Calu3 (cell line): ENCODE measurements around the gene SERBP1. TPM values are rescaled to one million over a fixed set of nuclear protein-coding genes. Genes with fewer than 3 reads are reported as not detected.

Source experiments
- Bru-seq: library from RNA; stranded (reverse); fragments of 400-500 nt; gene quantifications from one replicate; lab custom pipeline; 2021; lab: Mats Ljungman, UMichigan
- BruChase-seq, 2 experiments: library from RNA; stranded (reverse); fragments of 400-500 nt; gene quantifications; one replicate each; lab custom pipeline; 2021; lab: Mats Ljungman, UMichigan
- BruUV-seq: library from RNA; stranded (reverse); fragments of 400-500 nt; replicated peaks from 2 replicates; lab custom pipeline; 2021; lab: Mats Ljungman, UMichigan
- CTCF ChIA-PET: fragments of 300-600 bp; sonication (Branson Sonifier 250); formaldehyde crosslinking; loops from one replicate; lab custom pipeline; 2022; ENCODE audit warnings: antibody characterized with exemption; lab: Charles Lee
- DNase-seq: peaks from one replicate; pipeline ENCODE4 v3.0.0; 2022
- H3K27ac Mint-ChIP-seq: one replicate; pipeline ENCODE4 v1.8.0; 2022; ENCODE audit warnings: mixed read lengths; ENCODE audit not compliant: unreplicated experiment
- H3K27me3 Mint-ChIP-seq: one replicate; pipeline ENCODE4 v1.8.0; 2022; ENCODE audit warnings: mixed read lengths; ENCODE audit not compliant: unreplicated experiment
- H3K36me3 Mint-ChIP-seq: one replicate; pipeline ENCODE4 v1.8.0; 2022; ENCODE audit warnings: mild to moderate bottlenecking, moderate library complexity, mixed read lengths; ENCODE audit not compliant: insufficient read depth, unreplicated experiment
- H3K4me1 Mint-ChIP-seq: one replicate; pipeline ENCODE4 v1.8.0; 2022; ENCODE audit warnings: mild to moderate bottlenecking, low read depth, mixed read lengths; ENCODE audit not compliant: unreplicated experiment
- H3K4me3 Mint-ChIP-seq: one replicate; pipeline ENCODE4 v1.8.0; 2022; ENCODE audit warnings: mild to moderate bottlenecking, low read depth, moderate library complexity, mixed read lengths; ENCODE audit not compliant: unreplicated experiment
- H3K9me3 Mint-ChIP-seq: one replicate; pipeline ENCODE4 v1.8.0; 2022; ENCODE audit warnings: low read depth, mixed read lengths; ENCODE audit not compliant: unreplicated experiment
- CTCF ChIP-seq: fragments of 200-600 bp; IDR thresholded peaks from one replicate; pipeline ENCODE4 v1.8.0; 2022; ENCODE audit warnings: antibody characterized with exemption; ENCODE audit not compliant: unreplicated experiment
- intact Hi-C: fragments of 100-400 bp; cut with micrococcal nuclease; formaldehyde crosslinking; loops from one replicate; pipeline ENCODE4 v1.10.0; 2022; ENCODE audit not compliant: unreplicated experiment
- long read RNA-seq: library from polyadenylated mRNA; stranded (forward); transcript quantifications from one replicate; pipeline ENCODE4 v2.0.0, GENCODE V29; 2022
- total RNA-seq: library from RNA; stranded (reverse); gene quantifications from 2 replicates; pipeline ENCODE4 v1.2.3, GENCODE V29; 2022

SERBP1 gene
- total RNA-seq (216 and 226 TPM in 2 replicates), Bru-seq, nascent RNA (percentile 99 among the genes with signal in this experiment), BruChase-seq, experiment 1, labeled RNA remaining after a 6-hour chase (percentile 99 among the genes with signal in this experiment), BruChase-seq, experiment 2, labeled RNA remaining after a 2-hour chase (percentile 98 among the genes with signal in this experiment)
- long read RNA-seq, full-length matches to known transcripts = 252 of 283 reads
- long read RNA-seq, partial matches to known transcripts = 17 of 283 reads
- long read RNA-seq, other reads (novel, unspliced or antisense) = 14 of 283 reads

- Mint-ChIP-seq H3K4me1 (peaks cover 20% of the 10 kb centered on the region), H3K4me3 (peak within 1 kb of the TSS; percentile 98), H3K9me3 (no peaks in the 10 kb centered on the region), H3K27ac (peak within 1 kb of the TSS; percentile 96), H3K27me3 (no peaks in the 10 kb centered on the region), H3K36me3 (peaks cover 57% of the 10 kb centered on the region)
- BruUV-seq = no TSS peak
- CTCF ChIA-PET = interaction anchor here (2.8 kb wide), 1 partner anchor 70 kb away, joined by 8 read pairs; no protein-coding TSS in a partner anchor
- intact Hi-C loops = loop anchor here (10.0 kb wide), 1 partner anchor 496 kb away; no protein-coding TSS in a partner anchor
- TF ChIP-seq CTCF = no peak
- peak; percentile 95 for DNase-seq
Observed at GRCh38 chr1:67430358-67431155, at the start of gene SERBP1. Gene SERBP1, minus strand, starts transcription at chr1:67430402. Its CDS starts 102 bp downstream, at chr1:67430300.

GRCh38 chr1:67479146-67479891 lies 49.1 kb upstream of the SERBP1 start:
- Mint-ChIP-seq H3K27ac (no peak overlapping the region), H3K9me3 (no peaks in the 10 kb centered on the region), H3K27me3 (no peaks in the 10 kb centered on the region), H3K36me3 (no peaks in the 10 kb centered on the region), H3K4me1 (no peaks in the 10 kb centered on the region), H3K4me3 (no peak overlapping the region)
- CTCF ChIA-PET = interaction anchor here (0.6 kb wide), 1 partner anchor 315 kb away, joined by 3 read pairs; no protein-coding TSS in a partner anchor
- intact Hi-C loops = no loop called here
- TF ChIP-seq CTCF = no peak
- BruUV-seq = no TSS peak
- peak; percentile 12 for DNase-seq

GRCh38 chr1:67476906-67477305 lies 46.7 kb upstream of the SERBP1 start:
- CTCF ChIA-PET = interaction anchor here (0.6 kb wide), 1 partner anchor 19 kb away, joined by 4 read pairs; no protein-coding TSS in a partner anchor
- intact Hi-C loops = no loop called here
- no peak overlapping the region for H3K27ac Mint-ChIP-seq
- no peaks in the 10 kb centered on the region for H3K4me1 Mint-ChIP-seq
- no peak for DNase-seq
- no peak for TF ChIP-seq CTCF
- BruUV-seq = no TSS peak
- H3K27me3 Mint-ChIP-seq = no peaks in the 10 kb centered on the region
- no peaks in the 10 kb centered on the region for H3K9me3 Mint-ChIP-seq
- no peak overlapping the region for H3K4me3 Mint-ChIP-seq
- H3K36me3 Mint-ChIP-seq = no peaks in the 10 kb centered on the region

GRCh38 chr1:67476006-67476482 lies 45.8 kb upstream of the SERBP1 start:
- no peak for TF ChIP-seq CTCF
- Mint-ChIP-seq H3K36me3 (no peaks in the 10 kb centered on the region), H3K4me1 (no peaks in the 10 kb centered on the region), H3K4me3 (no peak overlapping the region), H3K27ac (no peak overlapping the region), H3K27me3 (no peaks in the 10 kb centered on the region), H3K9me3 (no peaks in the 10 kb centered on the region)
- intact Hi-C loops = no loop called here
- no TSS peak for BruUV-seq
- CTCF ChIA-PET = no interaction called here
- DNase-seq = no peak
